ENCODE results near the gene DACH1.

The DACH1 gene

GRCh38 chr13:71771144-71771543 is 95.9 kb downstream of the DACH1 start:
- DNase-seq: no peak

- DNase-seq: no peak
These were observed 96.3 kb downstream of the DACH1 start for GRCh38 chr13:71770710-71771109.

- DNase-seq: no peak
These were observed 98.1 kb downstream of the DACH1 start for GRCh38 chr13:71768881-71769280.

- DNase-seq: peak; percentile 48
These were observed 107.1 kb downstream of the DACH1 start for GRCh38 chr13:71759651-71760511.

GRCh38 chr13:71758828-71759227 is 108.2 kb downstream of the DACH1 start:
- DNase-seq: no peak

GRCh38 chr13:71754407-71754974 is 112.5 kb downstream of the DACH1 start:
- no peak for DNase-seq

GRCh38 chr13:71752775-71753513 is 114.1 kb downstream of the DACH1 start:
- no peak for DNase-seq

GRCh38 chr13:71751073-71751472 is 115.9 kb downstream of the DACH1 start:
- peak; percentile 18 for DNase-seq

GRCh38 chr13:71730267-71730666 is 136.7 kb downstream of the DACH1 start:
- DNase-seq: no peak

- no peak for DNase-seq
These were observed 137.6 kb downstream of the DACH1 start for GRCh38 chr13:71729441-71729840.

GRCh38 chr13:71727662-71728061 is 139.3 kb downstream of the DACH1 start:
- no peak for DNase-seq

GRCh38 chr13:71727042-71727441 is 140.0 kb downstream of the DACH1 start:
- no peak for DNase-seq

GRCh38 chr13:71722206-71722605 is 144.8 kb downstream of the DACH1 start:
- no peak for DNase-seq

- DNase-seq: no peak
These were observed 145.9 kb downstream of the DACH1 start for GRCh38 chr13:71721104-71721503.

- no peak for DNase-seq
These were observed 148.1 kb downstream of the DACH1 start for GRCh38 chr13:71718931-71719330.

- DNase-seq: no peak
These were observed 152.1 kb downstream of the DACH1 start for GRCh38 chr13:71714802-71715375.

GRCh38 chr13:71712988-71713653 is 153.9 kb downstream of the DACH1 start:
- no peak for DNase-seq

GRCh38 chr13:71704656-71705055 is 162.3 kb downstream of the DACH1 start:
- DNase-seq: no peak

GRCh38 chr13:71703138-71703537 is 163.9 kb downstream of the DACH1 start:
- DNase-seq: no peak

GRCh38 chr13:71702253-71702652 is 164.8 kb downstream of the DACH1 start:
- no peak for DNase-seq

GRCh38 chr13:71701741-71702140 is 165.3 kb downstream of the DACH1 start:
- DNase-seq: no peak

- DNase-seq: no peak
These were observed 167.7 kb downstream of the DACH1 start for GRCh38 chr13:71699342-71699741.

GRCh38 chr13:71695662-71696061 is 171.3 kb downstream of the DACH1 start:
- no peak for DNase-seq
